Endothelial cell of umbilical vein (primary cell): ENCODE results near the gene LHX2. TPM values are rescaled to one million over a fixed set of nuclear protein-coding genes. Genes with fewer than 3 reads are reported as not detected.

ENCODE experiments used
- BruUV-seq: library from RNA; stranded (reverse); fragments of 400-500 nt; replicated peaks from 2 replicates; lab custom pipeline; 2021; lab: Mats Ljungman, UMichigan
- CTCF ChIA-PET: fragments of 300-600, 350-600 bp; sonication (Branson Sonifier 250); formaldehyde crosslinking; loops from one replicate; lab custom pipeline; 2021; ENCODE audit warnings: antibody characterized with exemption, inconsistent platforms; lab: Charles Lee
- POLR2A ChIA-PET: fragments of 300-600, 350-600 bp; sonication (Branson Sonifier 250); formaldehyde crosslinking; loops from one replicate; lab custom pipeline; 2021; ENCODE audit warnings: antibody characterized with exemption, inconsistent platforms; lab: Charles Lee
- DNase-seq: peaks from one replicate; pipeline ENCODE4 v3.0.0-alpha.2; 2011; ENCODE audit warnings: low read depth, low spot score
- FAIRE-seq: peaks from 2 replicates; lab custom pipeline; 2011; peaks lifted over from hg19 to GRCh38; lab: Jason Lieb, UNC
- H2AFZ ChIP-seq: 2 replicates; pipeline ENCODE4 v1.6.0; 2012; ENCODE audit warnings: low read depth, low read length, control low read depth, inconsistent platforms
- H3K27ac ChIP-seq: 2 replicates; pipeline ENCODE4 v1.5.1; 2011; ENCODE audit warnings: low read depth, mild to moderate bottlenecking, control low read depth, low read length, moderate library complexity; ENCODE audit not compliant: insufficient read depth
- H3K27me3 ChIP-seq, 2 experiments: 2 replicates each; pipeline versions ENCODE4 v1.6.0 to v1.6.1; 2011; ENCODE audit warnings: low read length in 2 of 2, mixed read lengths in 1 of 2; ENCODE audit not compliant: control insufficient read depth in 2 of 2, insufficient read depth in 2 of 2
- H3K36me3 ChIP-seq, 2 experiments: 2 replicates in 1 of 2; 3 replicates in 1 of 2; pipeline ENCODE4 v1.5.1; 2011; ENCODE audit warnings: low read length in 2 of 2, mild to moderate bottlenecking in 1 of 2, moderate library complexity in 1 of 2; ENCODE audit not compliant: control insufficient read depth in 2 of 2, insufficient read depth in 2 of 2; ENCODE audit errors: extremely low read depth in 1 of 2
- H3K4me1 ChIP-seq: 3 replicates; pipeline ENCODE4 v1.5.1; 2011; ENCODE audit warnings: mild to moderate bottlenecking, low read length; ENCODE audit not compliant: control insufficient read depth, insufficient read depth; ENCODE audit errors: extremely low read depth
- H3K4me2 ChIP-seq: 2 replicates; pipeline ENCODE4 v1.6.1; 2011; ENCODE audit warnings: low read length, control low read depth, mixed read lengths; ENCODE audit not compliant: insufficient read depth
- H3K4me3 ChIP-seq, 3 experiments: fragments of 200-600 bp in 1 of 3; sonication (generic), shearing (Covaris generic) in 1 of 3; replicated peaks in 1 of 3; 2 replicates each; pipeline ENCODE4 v1.5.1; 2011 to 2016; ENCODE audit warnings: control low read depth in 3 of 3, low read length in 3 of 3, mild to moderate bottlenecking in 2 of 3, inconsistent platforms in 1 of 3, low read depth in 1 of 3, moderate library complexity in 1 of 3; ENCODE audit not compliant: insufficient read depth in 1 of 3
- H3K79me2 ChIP-seq: 2 replicates; pipeline ENCODE4 v1.6.0; 2012; ENCODE audit warnings: low read length, inconsistent platforms; ENCODE audit not compliant: control insufficient read depth, insufficient read depth
- H3K9ac ChIP-seq: replicated peaks from 2 replicates; pipeline ENCODE3; 2011; ENCODE audit warnings: low read length, control low read depth; ENCODE audit not compliant: insufficient read depth; ENCODE audit errors: extremely low read depth
- H3K9me1 ChIP-seq: replicated peaks from 3 replicates; pipeline ENCODE4 v1.6.0; 2011; ENCODE audit warnings: mild to moderate bottlenecking, low read length; ENCODE audit not compliant: control insufficient read depth, insufficient read depth; ENCODE audit errors: extremely low read depth
- H3K9me3 ChIP-seq: replicated peaks from 2 replicates; pipeline ENCODE4 v1.5.1; 2012; ENCODE audit warnings: low read length, inconsistent platforms; ENCODE audit not compliant: control insufficient read depth, insufficient read depth
- H4K20me1 ChIP-seq: replicated peaks from 2 replicates; pipeline ENCODE3; 2011; ENCODE audit warnings: mild to moderate bottlenecking, low read length; ENCODE audit not compliant: control insufficient read depth, insufficient read depth; ENCODE audit errors: extremely low read depth
- CTCF ChIP-seq, 2 donors: IDR thresholded peaks; 1 replicate in 1 of 2; 2 replicates in 1 of 2; pipeline ENCODE4 v1.5.1; 2011; ENCODE audit warnings: low read length in 2 of 2, mild to moderate bottlenecking in 2 of 2, moderate library complexity in 2 of 2, control low read depth in 1 of 2, inconsistent platforms in 1 of 2, low read depth in 1 of 2; ENCODE audit not compliant: insufficient read depth in 1 of 2; ENCODE audit errors: extremely low read depth in 1 of 2
- EZH2 ChIP-seq: IDR thresholded peaks from 2 replicates; pipeline ENCODE4 v1.6.1; 2012; ENCODE audit warnings: borderline replicate concordance, low read depth, mild to moderate bottlenecking, moderate library complexity, low read length, inconsistent platforms; ENCODE audit not compliant: severe bottlenecking
- FOS ChIP-seq: IDR thresholded peaks from 2 replicates; pipeline ENCODE4 v1.6.1; 2011; ENCODE audit warnings: mild to moderate bottlenecking, low read length, moderate library complexity, borderline replicate concordance; ENCODE audit not compliant: insufficient read depth
- GATA2 ChIP-seq: IDR thresholded peaks from 2 replicates; pipeline ENCODE4 v1.7.0; 2011; ENCODE audit warnings: low read depth, mild to moderate bottlenecking, moderate library complexity, mixed read lengths, low read length; ENCODE audit not compliant: insufficient read length, insufficient read depth
- JUN ChIP-seq: IDR thresholded peaks from 2 replicates; pipeline ENCODE4 v1.6.1; 2011; ENCODE audit warnings: borderline replicate concordance, low read depth; ENCODE audit not compliant: insufficient read length, insufficient read depth
- MAX ChIP-seq: IDR thresholded peaks from 2 replicates; pipeline ENCODE4 v1.6.1; 2011; ENCODE audit not compliant: insufficient read depth, insufficient read length
- MYC ChIP-seq: IDR thresholded peaks from one replicate; pipeline ENCODE4 v1.6.1; 2011; ENCODE audit warnings: mild to moderate bottlenecking, low read depth, low read length
- POLR2A ChIP-seq: IDR thresholded peaks from 2 replicates; pipeline ENCODE4 v1.6.1; 2012; ENCODE audit warnings: low read depth, mild to moderate bottlenecking, control low read depth, low read length
- POLR2AphosphoS5 ChIP-seq: IDR thresholded peaks from 2 replicates; pipeline ENCODE4 v1.6.1; 2012; ENCODE audit warnings: low read depth, mild to moderate bottlenecking, control low read depth, low read length, moderate library complexity; ENCODE audit not compliant: insufficient read depth
- dilution Hi-C: fragments of 300-500 bp; cut with MboI; formaldehyde crosslinking; loops from one replicate; pipeline ENCODE4 v1.15.0; 2019; ENCODE audit warnings: low sequenced_read_pairs; ENCODE audit not compliant: extremely low pct_ligation_motif_present
- intact Hi-C: fragments of 100-400 bp; cut with micrococcal nuclease; formaldehyde crosslinking; loops from one replicate; pipeline ENCODE4 v1.10.0; 2022
- polyA plus RNA-seq, 4 experiments: library from polyadenylated mRNA; depleted of rRNA in 3 of 4; stranded (reverse) in 3 of 4; unstranded in 1 of 4; fragments of >200 nt; gene quantifications; 2 replicates each; pipeline versions ENCODE4 v1.2.1 to v1.2.3, GENCODE V29; 2011 to 2012; ENCODE audit warnings: missing spikeins in 1 of 4
- total RNA-seq: library from RNA; stranded (reverse); gene quantifications from 2 replicates; pipeline ENCODE4 v1.2.3, GENCODE V29; 2021

Gene LHX2
- total and polyA plus RNA-seq, 2 donors (not counting 3 experiments of a cell fraction or from before 2014, with no cell fraction given): not detected

GRCh38 chr9:124060844-124061605 is 49.5 kb downstream of the LHX2 start:
- Histone ChIP-seq H3K79me2 (no peaks in the 10 kb centered on the region), H3K4me2 (no peak overlapping the region), H4K20me1 (no peaks in the 10 kb centered on the region), H3K9me3 (no peaks in the 10 kb centered on the region), H3K9me1 (no peaks in the 10 kb centered on the region), H2AFZ (no peak overlapping the region), H3K9ac (no peak overlapping the region), H3K27me3 (peaks cover 2 to 6% of the 10 kb centered on the region in 2 experiments), H3K4me3 (no peak overlapping the region), H3K36me3 (no peaks in the 10 kb centered on the region), H3K27ac (no peak overlapping the region), H3K4me1 (no peaks in the 10 kb centered on the region)
- DNase-seq (no peak), FAIRE-seq (no peak)
- intact Hi-C loops (no loop called here), dilution Hi-C loops (no loop called here)
- ChIA-PET POLR2A (no interaction called here), CTCF (interaction anchor here (0.7 to 0.8 kb wide), 2 partner anchors 9 to 20 kb away, joined by 3 read pairs; no protein-coding TSS in a partner anchor)
- BruUV-seq: no TSS peak
- no peak for TF ChIP-seq CTCF (IDR thresholded peaks at IDR 0.05; ENCODE audit: extremely low read depth in 1 of 2, insufficient read depth in 1 of 2, low read depth in 1 of 2, low read length in 2 of 2)
- TF ChIP-seq JUN: no peak
- TF ChIP-seq MAX: no peak
- TF ChIP-seq POLR2A: no peak
- no peak for TF ChIP-seq GATA2
- TF ChIP-seq EZH2: no peak
- TF ChIP-seq MYC: no peak
- no peak for TF ChIP-seq FOS
- TF ChIP-seq POLR2AphosphoS5: no peak
